Endothelial cell of umbilical vein (primary cell): ENCODE results near the gene SMG9.

Experiments
- CTCF ChIP-seq, 2 donors: IDR thresholded peaks; 1 replicate in 1 of 2; 2 replicates in 1 of 2; pipeline ENCODE4 v1.5.1; 2011; ENCODE audit warnings: low read length in 2 of 2, mild to moderate bottlenecking in 2 of 2, moderate library complexity in 2 of 2, control low read depth in 1 of 2, inconsistent platforms in 1 of 2, low read depth in 1 of 2; ENCODE audit not compliant: insufficient read depth in 1 of 2; ENCODE audit errors: extremely low read depth in 1 of 2
- EZH2 ChIP-seq: IDR thresholded peaks from 2 replicates; pipeline ENCODE4 v1.6.1; 2012; ENCODE audit warnings: borderline replicate concordance, low read depth, mild to moderate bottlenecking, moderate library complexity, low read length, inconsistent platforms; ENCODE audit not compliant: severe bottlenecking
- JUN ChIP-seq: IDR thresholded peaks from 2 replicates; pipeline ENCODE4 v1.6.1; 2011; ENCODE audit warnings: borderline replicate concordance, low read depth; ENCODE audit not compliant: insufficient read length, insufficient read depth
- POLR2A ChIP-seq: IDR thresholded peaks from 2 replicates; pipeline ENCODE4 v1.6.1; 2012; ENCODE audit warnings: low read depth, mild to moderate bottlenecking, control low read depth, low read length
- POLR2AphosphoS5 ChIP-seq: IDR thresholded peaks from 2 replicates; pipeline ENCODE4 v1.6.1; 2012; ENCODE audit warnings: low read depth, mild to moderate bottlenecking, control low read depth, low read length, moderate library complexity; ENCODE audit not compliant: insufficient read depth

GRCh38 chr19:43752287-43752875 lies 2.4 kb downstream of the SMG9 start:
- TF ChIP-seq POLR2A (no peak), CTCF (IDR thresholded peaks at IDR 0.05; ENCODE audit: extremely low read depth in 1 of 2, insufficient read depth in 1 of 2, low read depth in 1 of 2, low read length in 2 of 2) (no peak), POLR2AphosphoS5 (no peak), EZH2 (no peak), JUN (no peak)
